ENCODE results near the gene GJB5.
"Not testable (repeated sequence)": the region's sequence is repeated elsewhere in the genome, so short reads cannot be mapped to it uniquely, and the experiment has no call there.

Gene GJB5

GRCh38 chr1:34744851-34745250, 10.0 kb upstream of the GJB5 start:
- DNase-seq (ENCODE audit: low spot score), result no peak

GRCh38 chr1:34745666-34746065, 9.2 kb upstream of the GJB5 start:
- no peak for DNase-seq (ENCODE audit: low spot score)

GRCh38 chr1:34746101-34746500, 8.7 kb upstream of the GJB5 start:
- no peak for DNase-seq (ENCODE audit: low spot score)

GRCh38 chr1:34746785-34747637, 7.8 kb upstream of the GJB5 start:
- no peak for DNase-seq (ENCODE audit: low spot score)

- no peak for DNase-seq (ENCODE audit: low spot score)
Measured at GRCh38 chr1:34747638-34747941, 7.3 kb upstream of the GJB5 start.

GRCh38 chr1:34749992-34750391, 4.9 kb upstream of the GJB5 start:
- no peak for DNase-seq (ENCODE audit: low spot score)

- DNase-seq (ENCODE audit: low spot score), result no peak
Measured at GRCh38 chr1:34750610-34751009, 4.2 kb upstream of the GJB5 start.

GRCh38 chr1:34753163-34753562, 1.7 kb upstream of the GJB5 start:
- DNase-seq (ENCODE audit: low spot score), result no peak

- DNase-seq (ENCODE audit: low spot score), result no peak
Measured at GRCh38 chr1:34755961-34756360, 1.1 kb downstream of the GJB5 start.

- DNase-seq (ENCODE audit: low spot score), result no peak
Measured at GRCh38 chr1:34757386-34757785, 2.5 kb downstream of the GJB5 start.

GRCh38 chr1:34758751-34759150, 3.9 kb downstream of the GJB5 start:
- no peak for DNase-seq (ENCODE audit: low spot score)

- no peak for DNase-seq (ENCODE audit: low spot score)
Measured at GRCh38 chr1:34759503-34760357, 4.9 kb downstream of the GJB5 start, which contains the start of gene GJB4. GJB4 (plus strand) TSS chr1:34759740; CDS start chr1:34761255, 1,515 bp downstream.

- no peak for DNase-seq (ENCODE audit: low spot score)
Measured at GRCh38 chr1:34761176-34761761, 6.4 kb downstream of the GJB5 start.

- no peak for DNase-seq (ENCODE audit: low spot score)
Measured at GRCh38 chr1:34761776-34762307, 7.0 kb downstream of the GJB5 start.

- DNase-seq (ENCODE audit: low spot score), result no peak
Measured at GRCh38 chr1:34762474-34763141, 7.8 kb downstream of the GJB5 start.

- no peak for DNase-seq (ENCODE audit: low spot score)
Measured at GRCh38 chr1:34763142-34763781, 8.4 kb downstream of the GJB5 start.

- DNase-seq (ENCODE audit: low spot score), result no peak
Measured at GRCh38 chr1:34768856-34769255, 14.0 kb downstream of the GJB5 start.

GRCh38 chr1:34770891-34771504, 16.2 kb downstream of the GJB5 start:
- no peak for DNase-seq (ENCODE audit: low spot score)

GRCh38 chr1:34771573-34772371, 16.9 kb downstream of the GJB5 start:
- peak; percentile 10 for DNase-seq (ENCODE audit: low spot score)

GRCh38 chr1:34773114-34773513, 18.3 kb downstream of the GJB5 start:
- DNase-seq (ENCODE audit: low spot score), result not testable (repeated sequence)

Data from SK-N-DZ (cell line).